SK-N-SH (cell line): ENCODE data around the gene XKR7. TPM values are rescaled to one million over a fixed set of nuclear protein-coding genes. Genes with fewer than 3 reads are reported as not detected.

ENCODE experiments used
- CTCF ChIA-PET: fragments of 300-600, 350-600 bp; formaldehyde crosslinking; extraction: SDS; loops from one replicate; lab custom pipeline; 2021; lab: Yijun Ruan, JAX
- POLR2A ChIA-PET: fragments of 350-600 bp; sonication (Branson Sonifier 250); formaldehyde crosslinking; extraction: SDS; loops from one replicate; lab custom pipeline; 2020; ENCODE audit warnings: antibody characterized with exemption, inconsistent platforms; lab: Yijun Ruan, JAX
- DNase-seq: peaks from one replicate; pipeline ENCODE4 v3.0.0; 2012
- H2AFZ ChIP-seq: fragments of 200-600 bp; sonication (generic); 2 replicates; pipeline ENCODE4 v1.8.1; 2016; ENCODE audit warnings: antibody characterized with exemption, mild to moderate bottlenecking, low read depth
- H3F3A ChIP-seq: fragments of 200-600 bp; sonication (generic); replicated peaks from 2 replicates; pipeline ENCODE3; 2016; ENCODE audit warnings: antibody characterized with exemption, mild to moderate bottlenecking; ENCODE audit not compliant: insufficient read depth
- H3K27ac ChIP-seq, 2 experiments: fragments of 200-500 bp in 1 of 2; fragments of 200-600 bp in 1 of 2; sonication (Bioruptor generic) in 1 of 2; sonication (generic), shearing (Covaris generic) in 1 of 2; 2 replicates each; pipeline versions ENCODE4 v1.5.1 to v1.6.1; 2014 to 2016; ENCODE audit warnings: low read depth in 2 of 2, inconsistent platforms in 1 of 2, low read length in 1 of 2, mild to moderate bottlenecking in 1 of 2, mixed read lengths in 1 of 2
- H3K27me3 ChIP-seq: fragments of 200-600 bp; sonication (generic), shearing (Covaris generic); 2 replicates; pipeline ENCODE4 v1.6.1; 2016; ENCODE audit warnings: mixed run types; ENCODE audit not compliant: insufficient read depth
- H3K36me3 ChIP-seq, 2 experiments: fragments of 200-500 bp in 1 of 2; fragments of 200-600 bp in 1 of 2; sonication (Bioruptor generic) in 1 of 2; sonication (generic) in 1 of 2; replicated peaks in 1 of 2; 2 replicates each; pipeline versions ENCODE3 to v1.5.1; 2014 to 2016; ENCODE audit warnings: low read length in 1 of 2, mild to moderate bottlenecking in 1 of 2; ENCODE audit not compliant: insufficient read depth in 2 of 2, control insufficient read depth in 1 of 2
- H3K4me1 ChIP-seq, 2 experiments: fragments of 200-500 bp in 1 of 2; fragments of 200-600 bp in 1 of 2; sonication (Bioruptor generic) in 1 of 2; sonication (generic), shearing (Covaris generic) in 1 of 2; 2 replicates each; pipeline versions ENCODE4 v1.5.1 to v1.6.1; 2014 to 2016; ENCODE audit warnings: low read depth in 1 of 2, low read length in 1 of 2, mixed run types in 1 of 2; ENCODE audit not compliant: insufficient read depth in 2 of 2, control insufficient read depth in 1 of 2
- H3K4me2 ChIP-seq: fragments of 200-600 bp; sonication (generic), shearing (Covaris generic); 2 replicates; pipeline ENCODE4 v1.6.1; 2017; ENCODE audit warnings: mixed run types
- H3K4me3 ChIP-seq, 2 experiments: fragments of 200-500 bp in 1 of 2; fragments of 200-600 bp in 1 of 2; sonication (Bioruptor generic) in 1 of 2; sonication (generic), shearing (Covaris generic) in 1 of 2; 2 replicates each; pipeline versions ENCODE4 v1.5.1 to v1.8.1; 2014 to 2016; ENCODE audit warnings: low read depth in 2 of 2, inconsistent platforms in 1 of 2, low read length in 1 of 2, mild to moderate bottlenecking in 1 of 2, mixed read lengths in 1 of 2, moderate library complexity in 1 of 2
- H3K79me2 ChIP-seq: fragments of 200-600 bp; sonication (generic); 2 replicates; pipeline ENCODE4 v1.8.1; 2017; ENCODE audit warnings: mild to moderate bottlenecking; ENCODE audit not compliant: insufficient read depth
- H3K9ac ChIP-seq: fragments of 200-600 bp; sonication (generic); 2 replicates; pipeline ENCODE4 v1.6.1; 2017; ENCODE audit warnings: mixed run types
- H3K9me2 ChIP-seq: fragments of 200-600 bp; sonication (generic); 2 replicates; pipeline ENCODE4 v1.6.1; 2017; ENCODE audit warnings: mixed run types
- H3K9me3 ChIP-seq: fragments of 200-600 bp; sonication (generic); 2 replicates; pipeline ENCODE4 v1.6.1; 2017; ENCODE audit warnings: mixed run types, mild to moderate bottlenecking, moderate library complexity
- H4K20me1 ChIP-seq: fragments of 200-600 bp; sonication (generic); 2 replicates; pipeline ENCODE4 v1.6.1; 2017; ENCODE audit warnings: mild to moderate bottlenecking, mixed run types; ENCODE audit not compliant: insufficient read depth
- GABPA ChIP-seq: IDR thresholded peaks from 2 replicates; pipeline ENCODE4 v1.4.0; 2012; ENCODE audit warnings: low read depth, mild to moderate bottlenecking
- MEF2A ChIP-seq: IDR thresholded peaks from 2 replicates; pipeline ENCODE4 v1.4.0; 2012; ENCODE audit warnings: low read depth, borderline replicate concordance
- NFIC ChIP-seq: IDR thresholded peaks from 2 replicates; pipeline ENCODE4 v1.4.0; 2012; ENCODE audit warnings: borderline replicate concordance
- POLR2AphosphoS5 ChIP-seq: IDR thresholded peaks from 2 replicates; pipeline ENCODE4 v1.6.1; 2012; ENCODE audit warnings: low read depth, low read length
- RXRA ChIP-seq: IDR thresholded peaks from 2 replicates; pipeline ENCODE4 v1.4.0; 2012; ENCODE audit warnings: low read depth, mild to moderate bottlenecking, borderline replicate concordance
- TCF12 ChIP-seq: IDR thresholded peaks from 2 replicates; pipeline ENCODE4 v1.4.0; 2012
- TEAD4 ChIP-seq: IDR thresholded peaks from 2 replicates; pipeline ENCODE4 v1.4.0; 2012; ENCODE audit warnings: mild to moderate bottlenecking, borderline replicate concordance; ENCODE audit not compliant: insufficient read depth
- WGBS: methylation state at CpG from one replicate; pipeline ENCODE4 v1.1.6; 2017; ENCODE audit warnings: low lambda C conversion rate; 5-methylcytosine and 5-hydroxymethylcytosine counted together
- polyA plus RNA-seq, 3 experiments: library from polyadenylated mRNA; depleted of rRNA; stranded (reverse); fragments of >200 nt; gene quantifications; 2 replicates each; pipeline ENCODE4 v1.2.3, GENCODE V29; 2012
- TF ChIP-seq, protein P1 (sequence below): IDR thresholded peaks from 2 replicates; pipeline ENCODE4 v1.4.0; 2012; ENCODE audit warnings: low read depth, borderline replicate concordance
- TF ChIP-seq, protein P2 (sequence below): fragments of 150-350 bp; IDR thresholded peaks from 2 replicates; pipeline ENCODE4 v1.6.1; 2017; ENCODE audit warnings: antibody characterized with exemption, low read length, low read depth, borderline replicate concordance

Gene XKR7
- polyA plus RNA-seq, 1 of the 3 experiments (the other 2 are of a cell fraction): 0.02 TPM

DNA sequence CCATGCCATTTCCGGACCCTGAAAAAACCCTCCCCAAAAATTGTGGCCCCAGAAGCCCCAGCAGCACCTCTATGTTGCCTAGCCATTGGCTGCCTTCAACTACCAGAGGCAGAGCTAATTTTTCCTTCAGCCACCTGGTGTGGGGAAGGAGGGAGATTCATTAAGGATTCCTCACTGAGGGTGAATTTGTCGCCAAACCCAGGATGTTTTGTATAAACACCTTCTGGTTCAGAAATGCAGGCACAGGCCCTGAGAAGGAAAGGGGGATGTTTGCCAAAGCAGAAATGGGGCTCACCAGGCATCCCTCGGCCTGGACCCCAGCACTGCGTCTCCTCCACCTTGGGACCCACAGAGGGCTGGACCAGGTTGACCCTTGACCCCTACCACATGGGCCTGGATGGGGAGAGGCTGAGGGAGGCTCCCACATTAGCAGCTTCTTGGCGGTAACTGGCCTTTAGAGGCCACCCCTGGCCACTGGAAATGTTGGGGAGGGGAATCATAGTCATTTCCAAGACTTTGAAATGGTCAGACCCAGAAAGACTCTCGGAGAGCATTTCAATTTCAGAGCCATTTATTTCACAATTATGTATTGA lies 14.3 kb upstream of the XKR7 start:
- no peak overlapping the region for H3K4me3 ChIP-seq
- no peak for TF ChIP-seq NFIC
- no peak overlapping the region for H3K9ac ChIP-seq
- peaks cover 7% of the 10 kb centered on the region; the same call in 1 of the 2 replicates for H3K27me3 ChIP-seq
- peaks cover 31% of the 10 kb centered on the region for H3K79me2 ChIP-seq
- peaks cover 3 to 6% of the 10 kb centered on the region in 2 experiments for H3K36me3 ChIP-seq
- H3F3A ChIP-seq: no peaks in the 10 kb centered on the region
- peaks cover 7 to 12% of the 10 kb centered on the region in 2 experiments; a peak in 3 of 4 replicates for H3K4me1 ChIP-seq
- H3K27ac ChIP-seq: no peak overlapping the region
- WGBS: 43% methylated on average over 4 of the region's 6 CpGs
- no peak overlapping the region for H2AFZ ChIP-seq
- no peak for DNase-seq
- H3K4me2 ChIP-seq: no peak overlapping the region
- ChIA-PET CTCF (interaction anchor here (1.0 to 5.7 kb wide), 10 partner anchors 9 to 138 kb away, joined by 4 to 158 read pairs (median 16); partner anchors contain the start of gene XKR7), POLR2A (no interaction called here)
- peaks cover 10% of the 10 kb centered on the region; the same call in 1 of the 2 replicates for H4K20me1 ChIP-seq
- H3K9me2 ChIP-seq: no peaks in the 10 kb centered on the region
- H3K9me3 ChIP-seq: no peaks in the 10 kb centered on the region

DNA sequence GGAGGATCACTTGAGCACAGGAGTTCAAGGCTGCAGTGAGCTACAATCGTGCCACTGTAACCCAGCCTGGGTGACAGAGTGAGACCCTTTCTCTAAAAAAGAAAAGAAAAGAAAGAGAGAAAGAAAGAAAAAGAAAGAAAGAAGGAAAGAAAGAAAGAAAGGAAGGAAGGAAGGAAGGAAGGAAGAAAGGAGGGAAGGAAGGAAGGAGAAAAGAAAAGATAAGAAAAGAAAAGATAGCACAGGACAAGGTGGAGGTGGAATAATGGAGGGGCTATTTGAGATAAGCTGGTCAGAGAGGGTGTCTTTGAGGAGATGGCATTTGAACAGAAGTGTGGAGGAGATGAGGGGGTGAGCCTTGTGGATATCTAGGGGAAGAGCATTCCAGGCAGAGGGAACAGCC lies 13.5 kb upstream of the XKR7 start:
- POLR2A ChIA-PET: no interaction called here
- H3K9ac ChIP-seq: no peak overlapping the region
- no peak overlapping the region for H2AFZ ChIP-seq
- DNase-seq: no peak
- H3K36me3 ChIP-seq: peaks cover 0 to 2% of the 10 kb centered on the region in 2 experiments
- 0% methylated on average over 1 of the region's 1 CpG for WGBS
- H3K79me2 ChIP-seq: peaks cover 23% of the 10 kb centered on the region
- H3K4me2 ChIP-seq: no peak overlapping the region
- H4K20me1 ChIP-seq: peaks cover 10% of the 10 kb centered on the region; the same call in 1 of the 2 replicates
- H3K27ac ChIP-seq: no peak overlapping the region
- CTCF ChIA-PET: interaction anchor here (1.6 to 5.7 kb wide), 4 partner anchors 77 to 132 kb away, joined by 7 to 158 read pairs (median 36); no protein-coding TSS in a partner anchor
- H3F3A ChIP-seq: no peaks in the 10 kb centered on the region
- no peaks in the 10 kb centered on the region for H3K9me3 ChIP-seq
- H3K4me1 ChIP-seq: peaks cover 7 to 12% of the 10 kb centered on the region in 2 experiments; a peak in 3 of 4 replicates
- H3K27me3 ChIP-seq: peaks cover 16% of the 10 kb centered on the region; the same call in 1 of the 2 replicates
- H3K9me2 ChIP-seq: no peaks in the 10 kb centered on the region
- TF ChIP-seq, protein P1, sequence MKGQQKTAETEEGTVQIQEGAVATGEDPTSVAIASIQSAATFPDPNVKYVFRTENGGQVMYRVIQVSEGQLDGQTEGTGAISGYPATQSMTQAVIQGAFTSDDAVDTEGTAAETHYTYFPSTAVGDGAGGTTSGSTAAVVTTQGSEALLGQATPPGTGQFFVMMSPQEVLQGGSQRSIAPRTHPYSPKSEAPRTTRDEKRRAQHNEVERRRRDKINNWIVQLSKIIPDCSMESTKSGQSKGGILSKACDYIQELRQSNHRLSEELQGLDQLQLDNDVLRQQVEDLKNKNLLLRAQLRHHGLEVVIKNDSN: no peak
- TF ChIP-seq MEF2A (no peak), TCF12 (no peak), RXRA (no peak), TEAD4 (no peak), GABPA (no peak), POLR2AphosphoS5 (no peak)
- TF ChIP-seq, protein P2, sequence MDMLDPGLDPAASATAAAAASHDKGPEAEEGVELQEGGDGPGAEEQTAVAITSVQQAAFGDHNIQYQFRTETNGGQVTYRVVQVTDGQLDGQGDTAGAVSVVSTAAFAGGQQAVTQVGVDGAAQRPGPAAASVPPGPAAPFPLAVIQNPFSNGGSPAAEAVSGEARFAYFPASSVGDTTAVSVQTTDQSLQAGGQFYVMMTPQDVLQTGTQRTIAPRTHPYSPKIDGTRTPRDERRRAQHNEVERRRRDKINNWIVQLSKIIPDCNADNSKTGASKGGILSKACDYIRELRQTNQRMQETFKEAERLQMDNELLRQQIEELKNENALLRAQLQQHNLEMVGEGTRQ: no peak
- TF ChIP-seq, all 33 proteins: peak for 0
- no peak overlapping the region for H3K4me3 ChIP-seq
